GM12892 (cell line): Measurements from ENCODE around the gene MTMR10.

Experiments used
- POLR2A ChIP-seq: IDR thresholded peaks from 2 replicates; pipeline ENCODE4 v1.6.1; 2011; ENCODE audit warnings: low read depth, low read length, control low read depth
- TAF1 ChIP-seq: IDR thresholded peaks from 2 replicates; pipeline ENCODE4 v1.6.1; 2011; ENCODE audit warnings: low read depth, mild to moderate bottlenecking, control low read depth, low read length, borderline replicate concordance

- TF ChIP-seq POLR2A = no peak
- TF ChIP-seq TAF1 = no peak
Measured at GRCh38 chr15:30913761-30914160, 77.7 kb downstream of the MTMR10 start.
